ENCODE data around the gene STRADA.

STRADA gene

GRCh38 chr17:63682441-63682840 lies 59.2 kb downstream of the STRADA start:
- DNase-seq, result no peak

- DNase-seq, result no peak
Observed at GRCh38 chr17:63681530-63681929, 60.1 kb downstream of the STRADA start.

- DNase-seq, result no peak
Observed at GRCh38 chr17:63680700-63681099, 60.9 kb downstream of the STRADA start.

GRCh38 chr17:63679214-63679613 lies 62.4 kb downstream of the STRADA start:
- DNase-seq, result no peak

GRCh38 chr17:63676584-63676983 lies 65.0 kb downstream of the STRADA start:
- no peak for DNase-seq

- no peak for DNase-seq
Observed at GRCh38 chr17:63675607-63676546, 65.7 kb downstream of the STRADA start.

- DNase-seq, result no peak
Observed at GRCh38 chr17:63675231-63675606, 66.4 kb downstream of the STRADA start.

GRCh38 chr17:63672856-63673255 lies 68.7 kb downstream of the STRADA start:
- no peak for DNase-seq

- DNase-seq, result no peak
Observed at GRCh38 chr17:63665527-63666214, 75.9 kb downstream of the STRADA start.

- DNase-seq, result no peak
Observed at GRCh38 chr17:63659850-63660249, 81.7 kb downstream of the STRADA start.

GRCh38 chr17:63658366-63658765 lies 83.2 kb downstream of the STRADA start:
- DNase-seq, result no peak

GRCh38 chr17:63657786-63658185 lies 83.8 kb downstream of the STRADA start:
- DNase-seq, result no peak

GRCh38 chr17:63653050-63653449 lies 88.5 kb downstream of the STRADA start:
- no peak for DNase-seq
